ENCODE measurements around the gene TACC2.

The TACC2 gene

GRCh38 chr10:122149561-122150505 is 160.9 kb downstream of the TACC2 start:
- DNase-seq = no peak

DNA sequence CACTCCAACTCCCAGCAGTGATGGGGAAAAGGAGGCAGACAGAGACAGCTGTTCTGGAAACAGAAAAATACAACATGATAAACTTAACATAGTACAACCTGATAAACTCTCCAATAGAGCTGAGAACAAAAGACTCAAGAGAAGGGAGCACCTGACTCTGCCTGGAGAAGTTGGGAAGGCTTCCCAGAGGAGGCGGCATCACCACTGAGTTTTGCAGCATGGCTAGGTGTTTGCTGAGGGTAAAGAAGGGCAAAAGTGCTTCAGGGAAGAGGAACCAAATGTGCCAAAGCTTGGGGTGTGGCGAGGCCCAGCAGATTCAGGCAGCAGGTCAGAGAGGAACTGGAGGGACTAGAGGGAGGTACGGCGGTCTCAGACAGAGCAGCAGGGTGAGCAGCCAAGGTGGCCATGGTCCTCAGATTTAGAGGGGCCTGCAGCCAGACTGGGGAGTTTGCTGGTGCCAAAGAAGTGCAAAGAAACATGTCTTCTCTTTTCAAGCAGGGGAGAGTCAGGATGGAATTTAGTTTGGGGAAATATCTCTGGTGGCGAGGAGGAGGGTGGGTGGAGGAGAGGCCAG is 162.2 kb downstream of the TACC2 start:
- no peak for DNase-seq

DNA sequence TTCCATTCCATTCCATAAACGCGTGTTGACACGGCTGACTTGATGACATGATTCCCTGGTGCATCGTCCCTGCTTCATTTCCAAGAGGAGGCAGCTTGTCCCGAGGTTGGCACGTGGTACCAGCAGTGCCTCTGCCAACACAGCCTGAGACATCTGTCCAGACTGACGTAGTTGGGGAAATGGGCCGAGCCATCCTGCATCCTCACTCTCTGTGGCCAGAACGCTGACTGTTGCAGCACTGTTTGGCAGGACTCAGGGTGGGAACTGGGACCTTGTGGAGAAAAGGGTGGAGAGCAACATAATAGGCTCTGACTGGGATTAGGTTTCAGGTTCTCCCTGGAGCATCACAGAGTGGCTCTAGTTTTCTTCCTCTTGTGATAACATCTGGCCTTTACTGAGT is 163.6 kb downstream of the TACC2 start:
- no peak for DNase-seq

- no peak for DNase-seq
These were observed 165.1 kb downstream of the TACC2 start for GRCh38 chr10:122154031-122154544.

DNA sequence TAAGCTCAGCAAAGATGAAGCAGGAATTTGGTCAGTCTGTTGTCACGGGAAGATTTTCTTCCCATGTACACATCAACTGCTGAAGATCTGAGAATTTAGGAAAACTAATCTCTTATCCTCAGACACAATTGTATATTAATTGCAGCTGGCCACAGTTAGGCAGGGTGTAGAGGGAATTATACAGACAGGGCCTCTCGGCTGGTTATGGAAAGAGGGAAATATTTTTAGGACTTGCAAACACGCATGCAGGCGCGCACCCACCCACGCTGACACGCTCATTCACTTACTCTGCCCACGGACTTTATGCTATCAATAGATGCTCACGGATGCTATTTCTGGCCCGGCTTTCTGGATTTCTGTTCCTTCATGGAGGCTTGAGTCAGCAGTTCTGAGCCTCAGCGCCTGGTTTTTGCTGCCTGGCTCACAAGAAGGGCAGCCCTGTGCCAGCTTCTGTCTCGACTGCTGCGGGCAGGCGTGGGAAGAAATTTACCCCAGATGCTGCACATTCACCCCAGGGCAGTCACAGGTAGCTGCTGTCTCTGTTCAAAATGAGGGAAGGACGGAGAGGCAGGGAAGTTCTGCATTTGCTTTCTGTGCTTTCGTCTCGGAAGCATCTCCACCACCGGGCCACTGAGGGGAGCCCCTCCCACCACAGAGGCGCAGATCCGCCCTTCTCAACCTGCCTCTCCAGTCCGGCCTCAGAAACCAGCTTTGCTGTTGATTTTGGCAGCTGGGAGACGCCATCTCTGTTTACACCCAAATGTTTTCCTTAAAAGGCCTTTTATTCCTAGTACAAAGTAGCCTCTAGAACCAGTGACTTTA is 165.8 kb downstream of the TACC2 start:
- DNase-seq = no peak

- no peak for DNase-seq
These were observed 168.5 kb downstream of the TACC2 start for GRCh38 chr10:122157451-122157850.

DNA sequence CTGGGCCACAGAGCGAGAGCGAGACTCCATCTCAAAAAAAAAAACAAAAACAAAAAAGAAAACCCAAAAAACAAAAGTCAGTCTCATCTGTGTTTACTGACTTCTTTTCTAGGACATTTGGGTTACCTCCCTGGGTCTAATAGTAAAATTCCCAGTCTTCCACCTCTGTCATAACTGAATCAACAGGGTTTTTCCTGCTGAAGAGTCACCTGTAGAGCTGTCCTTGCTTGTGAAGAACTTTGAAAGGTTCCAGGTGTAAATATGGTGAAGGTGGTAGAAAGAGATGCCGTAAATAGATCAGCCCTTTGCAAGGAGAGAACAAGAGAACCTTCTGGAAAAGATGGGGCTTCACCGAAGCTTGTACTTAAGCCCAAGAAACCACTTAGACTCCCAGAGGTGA is 169.4 kb downstream of the TACC2 start:
- no peak for DNase-seq

DNA sequence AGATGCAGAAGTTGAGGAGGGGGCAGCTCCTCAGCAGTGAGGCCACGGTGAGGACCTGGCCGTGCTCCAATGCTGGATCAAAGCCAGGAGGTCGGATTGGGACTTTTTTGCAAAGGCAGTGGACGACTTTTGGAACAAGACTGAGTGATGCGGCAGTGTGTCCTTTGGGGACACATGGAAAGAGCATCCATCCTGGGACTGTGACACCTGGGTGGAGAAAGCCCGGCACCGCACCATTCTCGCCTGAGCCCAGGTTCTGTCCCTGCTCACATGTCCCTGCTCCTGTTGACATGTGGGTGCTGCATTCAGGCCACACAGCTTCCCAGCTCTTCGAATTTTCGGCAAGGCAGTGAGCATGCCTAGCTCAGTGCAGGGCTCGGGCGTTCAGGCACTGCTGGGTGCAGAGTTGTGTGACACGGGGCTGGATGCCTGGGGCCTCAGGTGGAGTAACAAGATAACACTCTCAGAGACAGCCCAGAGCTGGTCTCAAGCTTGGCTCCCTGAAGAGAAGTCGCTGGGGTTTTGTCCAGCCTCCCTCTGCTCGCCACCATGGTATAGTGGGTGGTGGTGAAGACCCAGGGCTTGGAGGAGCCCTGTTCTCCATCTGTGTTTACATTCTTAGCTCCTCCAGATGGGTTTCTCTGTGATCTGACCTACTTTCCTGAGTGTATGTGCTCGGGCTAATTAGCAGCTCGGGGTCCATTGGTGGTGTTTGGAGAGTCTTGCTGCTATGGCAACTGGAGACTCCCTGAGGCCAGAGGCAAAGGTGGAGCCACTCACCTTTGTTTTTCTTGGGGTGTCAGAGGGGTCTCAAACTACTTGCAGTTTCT is 170.4 kb downstream of the TACC2 start:
- no peak for DNase-seq

DNA sequence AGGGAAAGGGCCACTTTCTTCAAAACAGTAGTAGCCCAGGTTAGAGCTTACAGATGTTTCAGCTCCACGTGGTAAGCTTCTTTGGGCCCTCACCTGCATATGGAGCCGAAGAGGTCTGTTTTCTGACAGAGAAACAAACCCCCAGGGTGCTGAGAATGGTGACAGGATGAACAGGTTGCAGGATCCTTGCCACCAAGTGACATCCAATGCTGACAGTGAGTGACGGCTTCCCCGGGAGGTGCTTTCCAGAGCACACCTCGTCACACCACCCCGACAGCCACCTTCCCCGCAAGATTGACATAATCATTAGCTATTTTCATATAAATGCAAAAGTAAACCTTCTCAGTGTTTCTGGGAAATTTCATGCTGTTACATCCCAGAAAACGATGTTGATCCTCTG is 172.8 kb downstream of the TACC2 start:
- no peak for DNase-seq

- no peak for DNase-seq
These were observed 173.8 kb downstream of the TACC2 start for GRCh38 chr10:122162671-122163173.

DNA sequence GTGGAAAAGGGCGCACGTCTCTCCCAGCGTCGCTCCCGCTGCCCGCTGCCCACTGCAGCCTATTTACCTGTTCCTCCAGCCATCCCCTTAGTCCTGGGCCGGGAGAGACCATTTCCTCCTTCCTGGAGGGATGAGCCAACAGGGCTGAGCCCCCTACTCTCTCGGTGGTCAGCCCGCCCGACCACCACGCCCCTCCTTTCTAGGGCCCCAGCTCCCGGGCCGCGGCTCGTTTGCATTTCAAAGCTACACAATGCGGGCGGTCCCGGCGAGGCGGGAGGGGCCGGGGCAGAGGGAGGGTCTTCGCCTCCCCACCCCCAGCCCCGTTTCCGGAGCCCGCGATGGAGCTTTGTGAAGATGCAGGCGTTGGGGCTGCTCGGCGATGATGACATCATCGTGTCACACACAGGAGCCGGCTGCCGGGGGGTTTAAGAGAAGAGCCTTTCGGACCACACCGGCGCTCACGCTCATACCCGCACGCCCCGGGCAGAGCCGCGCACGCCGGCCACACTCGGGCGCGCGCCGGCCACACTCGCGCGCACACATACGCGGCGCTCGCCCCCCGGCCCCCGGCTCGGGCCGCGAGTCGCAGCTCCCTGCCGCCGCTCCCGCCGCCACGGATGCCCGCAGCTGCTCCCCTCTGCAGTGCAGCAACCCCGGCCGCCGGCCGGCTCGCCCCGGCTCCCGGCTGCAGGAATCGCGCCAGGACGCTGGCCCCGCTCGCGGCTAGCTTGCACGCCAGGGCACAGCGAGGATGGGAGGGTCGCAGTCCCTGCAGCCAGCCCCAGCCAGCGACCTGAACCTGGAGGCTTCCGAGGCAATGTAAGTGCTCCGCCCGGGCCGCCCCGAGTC is 174.4 kb downstream of the TACC2 start:
- DNase-seq = no peak

- DNase-seq = no peak
These were observed 175.1 kb downstream of the TACC2 start for GRCh38 chr10:122164023-122164601.

GRCh38 chr10:122164815-122165483 is 176.0 kb downstream of the TACC2 start:
- DNase-seq = no peak

GRCh38 chr10:122165484-122166276 is 176.7 kb downstream of the TACC2 start:
- DNase-seq = no peak

- no peak for DNase-seq
These were observed 179.1 kb downstream of the TACC2 start for GRCh38 chr10:122168101-122168500.

DNA sequence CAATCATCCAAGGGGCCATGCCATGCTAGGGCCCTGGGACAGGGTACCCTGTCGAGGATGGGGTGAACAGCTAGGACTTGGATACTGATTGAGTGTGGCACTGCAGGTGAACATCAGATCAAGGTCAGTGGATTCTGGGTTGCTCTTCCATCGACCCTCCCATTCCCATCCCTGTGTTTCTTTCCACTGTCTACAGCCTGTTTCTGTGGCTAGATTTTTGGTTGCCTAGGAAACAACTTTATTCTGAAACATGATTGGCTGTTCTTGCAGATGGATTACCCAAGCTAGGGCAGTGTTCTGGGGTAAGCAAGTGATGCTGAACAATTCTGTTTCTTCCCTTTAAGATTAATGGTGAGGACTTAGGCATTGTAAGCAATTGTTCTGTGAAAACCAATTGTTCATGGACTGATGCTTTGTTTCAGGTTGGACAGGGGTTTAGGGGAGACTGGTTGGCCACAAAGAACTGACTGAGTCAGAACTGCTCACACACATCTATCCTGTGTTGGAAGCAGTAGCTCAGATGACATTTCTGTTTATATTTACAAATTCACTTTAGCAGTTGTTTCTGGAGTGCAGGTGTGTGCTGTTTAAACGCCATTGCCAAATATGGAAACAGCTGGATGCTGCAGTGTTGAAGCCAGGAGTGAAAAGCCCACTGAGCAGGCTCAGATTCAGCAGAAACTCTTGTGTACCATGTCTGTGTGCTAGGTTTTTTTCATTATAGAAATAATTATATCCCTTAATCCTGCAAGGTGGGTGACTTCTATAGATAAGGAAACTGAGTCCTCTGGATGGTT is 179.8 kb downstream of the TACC2 start:
- no peak for DNase-seq

- DNase-seq = no peak
These were observed 181.8 kb downstream of the TACC2 start for GRCh38 chr10:122170802-122171201.

GRCh38 chr10:122171302-122172075 is 182.5 kb downstream of the TACC2 start:
- DNase-seq = no peak

Measured in activated CD4-positive, CD25-positive, alpha-beta regulatory T cell treated with anti-CD3 and anti-CD28 coated beads, Interleukin-2, amount 50 U/mL, for 72 hours (primary cell).